Suprapubic skin (tissue), 2 donors: ENCODE measurements around the gene FERMT2.

Experiments used
- EP300 ChIP-seq: sonication (generic); formaldehyde crosslinking; IDR thresholded peaks from one replicate; pipeline ENCODE4 v1.6.1; 2017; ENCODE audit warnings: antibody characterized with exemption
- POLR2A ChIP-seq, 2 donors: fragments of 450-650 bp; IDR thresholded peaks; one replicate each; pipeline ENCODE4 v1.6.1; 2017; ENCODE audit warnings: antibody characterized with exemption in 2 of 2, mild to moderate bottlenecking in 2 of 2, moderate library complexity in 2 of 2

GRCh38 chr14:52876311-52876710, 74.5 kb downstream of the FERMT2 start:
- TF ChIP-seq POLR2A (IDR thresholded peaks at IDR 0.05) = no peak
- no peak for TF ChIP-seq EP300
